Measurements from ENCODE around the gene BLACAT1. TPM values are rescaled to one million over a fixed set of nuclear protein-coding genes. Genes with fewer than 3 reads are reported as not detected.

Gene BLACAT1
- total and polyA plus RNA-seq, 2 of the 13 experiments (the other 11 are each of a cell fraction or from before 2014, with no cell fraction given), result 1.2 to 2.8 TPM

DNA sequence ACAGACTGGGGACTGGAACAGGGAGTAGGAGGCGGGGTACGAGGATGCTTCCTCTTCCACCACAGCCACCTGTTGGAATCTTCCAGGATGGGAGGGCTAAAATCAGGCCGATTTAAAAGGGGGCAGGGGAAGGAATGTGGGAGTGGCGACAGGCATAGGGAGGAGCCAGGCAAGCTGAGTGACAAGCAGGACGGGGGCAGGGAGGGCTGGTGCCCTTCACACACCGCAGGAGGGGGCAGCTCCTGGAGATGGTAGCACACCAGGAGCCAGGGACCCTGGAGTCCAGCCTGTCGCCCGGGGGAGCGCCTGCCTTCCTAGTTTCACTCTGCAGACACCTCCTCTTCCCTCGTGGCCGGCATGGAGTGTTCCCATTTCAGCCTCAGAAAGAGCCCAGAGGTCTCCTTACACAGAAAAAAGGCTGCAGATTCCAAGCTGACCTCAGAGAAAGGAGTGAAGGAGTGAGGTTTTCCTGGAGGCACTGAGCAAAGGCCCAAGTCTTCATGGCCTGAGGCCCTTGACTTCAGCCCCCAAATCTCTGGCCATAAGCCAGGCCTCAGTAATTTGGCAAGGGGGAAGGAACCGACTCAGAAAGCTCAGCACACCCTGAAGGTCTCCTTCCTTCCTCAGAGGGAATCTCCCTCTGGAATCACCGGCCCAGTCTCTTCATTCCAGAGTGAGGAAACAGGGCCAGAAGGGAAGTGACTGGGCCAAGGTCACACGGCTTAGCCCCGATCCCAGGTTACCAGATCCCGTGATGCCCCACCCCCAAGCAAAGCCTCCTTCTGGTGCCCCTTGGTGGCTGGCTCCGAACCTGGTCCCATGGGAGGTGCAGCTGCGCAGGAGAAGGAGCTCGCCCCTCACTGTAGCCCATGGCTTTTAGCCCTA, 8.1 kb downstream of the BLACAT1 start (continued):
- TF ChIP-seq, protein P1, sequence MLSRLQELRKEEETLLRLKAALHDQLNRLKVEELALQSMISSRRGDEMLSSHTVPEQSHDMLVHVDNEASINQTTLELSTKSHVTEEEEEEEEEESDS (CRISPR knock-in tag; IDR thresholded peaks at IDR 0.05; ENCODE audit: borderline replicate concordance), result no peak
- no peak for TF ChIP-seq ZNF737 (CRISPR knock-in tag; IDR thresholded peaks at IDR 0.05; ENCODE audit: borderline replicate concordance)
- TF ChIP-seq, protein P2, sequence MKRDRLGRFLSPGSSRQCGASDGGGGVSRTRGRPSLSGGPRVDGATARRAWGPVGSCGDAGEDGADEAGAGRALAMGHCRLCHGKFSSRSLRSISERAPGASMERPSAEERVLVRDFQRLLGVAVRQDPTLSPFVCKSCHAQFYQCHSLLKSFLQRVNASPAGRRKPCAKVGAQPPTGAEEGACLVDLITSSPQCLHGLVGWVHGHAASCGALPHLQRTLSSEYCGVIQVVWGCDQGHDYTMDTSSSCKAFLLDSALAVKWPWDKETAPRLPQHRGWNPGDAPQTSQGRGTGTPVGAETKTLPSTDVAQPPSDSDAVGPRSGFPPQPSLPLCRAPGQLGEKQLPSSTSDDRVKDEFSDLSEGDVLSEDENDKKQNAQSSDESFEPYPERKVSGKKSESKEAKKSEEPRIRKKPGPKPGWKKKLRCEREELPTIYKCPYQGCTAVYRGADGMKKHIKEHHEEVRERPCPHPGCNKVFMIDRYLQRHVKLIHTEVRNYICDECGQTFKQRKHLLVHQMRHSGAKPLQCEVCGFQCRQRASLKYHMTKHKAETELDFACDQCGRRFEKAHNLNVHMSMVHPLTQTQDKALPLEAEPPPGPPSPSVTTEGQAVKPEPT (CRISPR knock-in tag; IDR thresholded peaks at IDR 0.05; ENCODE audit: low read depth), result 0 out of 2 replicates have a peak, but pooled peaks have one; percentile 23
- no peak for TF ChIP-seq JARID2 (CRISPR knock-in tag; IDR thresholded peaks at IDR 0.05; ENCODE audit: insufficient replicate concordance)
- TF ChIP-seq HNRNPLL (IDR thresholded peaks at IDR 0.05; ENCODE audit: low read depth, low read length, poor library complexity, severe bottlenecking), result no peak
- TF ChIP-seq AGO2 (optimal IDR thresholded peaks at IDR 0.05; ENCODE audit: low read depth, low read length), result peak; percentile 66
- TF ChIP-seq, protein P3, sequence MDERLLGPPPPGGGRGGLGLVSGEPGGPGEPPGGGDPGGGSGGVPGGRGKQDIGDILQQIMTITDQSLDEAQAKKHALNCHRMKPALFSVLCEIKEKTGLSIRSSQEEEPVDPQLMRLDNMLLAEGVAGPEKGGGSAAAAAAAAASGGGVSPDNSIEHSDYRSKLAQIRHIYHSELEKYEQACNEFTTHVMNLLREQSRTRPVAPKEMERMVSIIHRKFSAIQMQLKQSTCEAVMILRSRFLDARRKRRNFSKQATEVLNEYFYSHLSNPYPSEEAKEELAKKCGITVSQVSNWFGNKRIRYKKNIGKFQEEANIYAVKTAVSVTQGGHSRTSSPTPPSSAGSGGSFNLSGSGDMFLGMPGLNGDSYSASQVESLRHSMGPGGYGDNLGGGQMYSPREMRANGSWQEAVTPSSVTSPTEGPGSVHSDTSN (CRISPR knock-in tag; IDR thresholded peaks at IDR 0.05), result peak; percentile 68
- TF ChIP-seq YEATS2 (CRISPR knock-in tag; IDR thresholded peaks at IDR 0.05; ENCODE audit: borderline replicate concordance), result no peak
- TF ChIP-seq, protein P4, sequence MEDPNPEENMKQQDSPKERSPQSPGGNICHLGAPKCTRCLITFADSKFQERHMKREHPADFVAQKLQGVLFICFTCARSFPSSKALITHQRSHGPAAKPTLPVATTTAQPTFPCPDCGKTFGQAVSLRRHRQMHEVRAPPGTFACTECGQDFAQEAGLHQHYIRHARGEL (CRISPR knock-in tag; IDR thresholded peaks at IDR 0.05), result no peak
- 0 out of 2 replicates have a peak, but pooled peaks have one; percentile 44 for TF ChIP-seq ZNF343 (CRISPR knock-in tag; IDR thresholded peaks at IDR 0.05)
- no peak for TF ChIP-seq MAFF (IDR thresholded peaks at IDR 0.05; ENCODE audit: low read depth, low read length)
- TF ChIP-seq, protein P5, sequence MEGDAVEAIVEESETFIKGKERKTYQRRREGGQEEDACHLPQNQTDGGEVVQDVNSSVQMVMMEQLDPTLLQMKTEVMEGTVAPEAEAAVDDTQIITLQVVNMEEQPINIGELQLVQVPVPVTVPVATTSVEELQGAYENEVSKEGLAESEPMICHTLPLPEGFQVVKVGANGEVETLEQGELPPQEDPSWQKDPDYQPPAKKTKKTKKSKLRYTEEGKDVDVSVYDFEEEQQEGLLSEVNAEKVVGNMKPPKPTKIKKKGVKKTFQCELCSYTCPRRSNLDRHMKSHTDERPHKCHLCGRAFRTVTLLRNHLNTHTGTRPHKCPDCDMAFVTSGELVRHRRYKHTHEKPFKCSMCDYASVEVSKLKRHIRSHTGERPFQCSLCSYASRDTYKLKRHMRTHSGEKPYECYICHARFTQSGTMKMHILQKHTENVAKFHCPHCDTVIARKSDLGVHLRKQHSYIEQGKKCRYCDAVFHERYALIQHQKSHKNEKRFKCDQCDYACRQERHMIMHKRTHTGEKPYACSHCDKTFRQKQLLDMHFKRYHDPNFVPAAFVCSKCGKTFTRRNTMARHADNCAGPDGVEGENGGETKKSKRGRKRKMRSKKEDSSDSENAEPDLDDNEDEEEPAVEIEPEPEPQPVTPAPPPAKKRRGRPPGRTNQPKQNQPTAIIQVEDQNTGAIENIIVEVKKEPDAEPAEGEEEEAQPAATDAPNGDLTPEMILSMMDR (CRISPR knock-in tag; IDR thresholded peaks at IDR 0.05), result 0 out of 2 replicates have a peak, but pooled peaks have one; percentile 4
- TF ChIP-seq, protein P6, sequence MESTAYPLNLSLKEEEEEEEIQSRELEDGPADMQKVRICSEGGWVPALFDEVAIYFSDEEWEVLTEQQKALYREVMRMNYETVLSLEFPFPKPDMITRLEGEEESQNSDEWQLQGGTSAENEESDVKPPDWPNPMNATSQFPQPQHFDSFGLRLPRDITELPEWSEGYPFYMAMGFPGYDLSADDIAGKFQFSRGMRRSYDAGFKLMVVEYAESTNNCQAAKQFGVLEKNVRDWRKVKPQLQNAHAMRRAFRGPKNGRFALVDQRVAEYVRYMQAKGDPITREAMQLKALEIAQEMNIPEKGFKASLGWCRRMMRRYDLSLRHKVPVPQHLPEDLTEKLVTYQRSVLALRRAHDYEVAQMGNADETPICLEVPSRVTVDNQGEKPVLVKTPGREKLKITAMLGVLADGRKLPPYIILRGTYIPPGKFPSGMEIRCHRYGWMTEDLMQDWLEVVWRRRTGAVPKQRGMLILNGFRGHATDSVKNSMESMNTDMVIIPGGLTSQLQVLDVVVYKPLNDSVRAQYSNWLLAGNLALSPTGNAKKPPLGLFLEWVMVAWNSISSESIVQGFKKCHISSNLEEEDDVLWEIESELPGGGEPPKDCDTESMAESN (CRISPR knock-in tag; conservative IDR thresholded peaks at IDR 0.05), result no peak
- TF ChIP-seq, protein P7, sequence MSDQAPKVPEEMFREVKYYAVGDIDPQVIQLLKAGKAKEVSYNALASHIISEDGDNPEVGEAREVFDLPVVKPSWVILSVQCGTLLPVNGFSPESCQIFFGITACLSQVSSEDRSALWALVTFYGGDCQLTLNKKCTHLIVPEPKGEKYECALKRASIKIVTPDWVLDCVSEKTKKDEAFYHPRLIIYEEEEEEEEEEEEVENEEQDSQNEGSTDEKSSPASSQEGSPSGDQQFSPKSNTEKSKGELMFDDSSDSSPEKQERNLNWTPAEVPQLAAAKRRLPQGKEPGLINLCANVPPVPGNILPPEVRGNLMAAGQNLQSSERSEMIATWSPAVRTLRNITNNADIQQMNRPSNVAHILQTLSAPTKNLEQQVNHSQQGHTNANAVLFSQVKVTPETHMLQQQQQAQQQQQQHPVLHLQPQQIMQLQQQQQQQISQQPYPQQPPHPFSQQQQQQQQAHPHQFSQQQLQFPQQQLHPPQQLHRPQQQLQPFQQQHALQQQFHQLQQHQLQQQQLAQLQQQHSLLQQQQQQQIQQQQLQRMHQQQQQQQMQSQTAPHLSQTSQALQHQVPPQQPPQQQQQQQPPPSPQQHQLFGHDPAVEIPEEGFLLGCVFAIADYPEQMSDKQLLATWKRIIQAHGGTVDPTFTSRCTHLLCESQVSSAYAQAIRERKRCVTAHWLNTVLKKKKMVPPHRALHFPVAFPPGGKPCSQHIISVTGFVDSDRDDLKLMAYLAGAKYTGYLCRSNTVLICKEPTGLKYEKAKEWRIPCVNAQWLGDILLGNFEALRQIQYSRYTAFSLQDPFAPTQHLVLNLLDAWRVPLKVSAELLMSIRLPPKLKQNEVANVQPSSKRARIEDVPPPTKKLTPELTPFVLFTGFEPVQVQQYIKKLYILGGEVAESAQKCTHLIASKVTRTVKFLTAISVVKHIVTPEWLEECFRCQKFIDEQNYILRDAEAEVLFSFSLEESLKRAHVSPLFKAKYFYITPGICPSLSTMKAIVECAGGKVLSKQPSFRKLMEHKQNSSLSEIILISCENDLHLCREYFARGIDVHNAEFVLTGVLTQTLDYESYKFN (CRISPR knock-in tag; conservative IDR thresholded peaks at IDR 0.05), result no peak
- no peak for TF ChIP-seq MAZ (IDR thresholded peaks at IDR 0.05; ENCODE audit: borderline replicate concordance, low read depth, low read length)
- TF ChIP-seq MAZ (CRISPR knock-in tag; IDR thresholded peaks at IDR 0.05; ENCODE audit: low read depth), result peak; percentile 41; the same call in 1 of the 2 replicates

All from HepG2 (cell line).